HG02571 (cell line): ENCODE measurements around the gene PZP.
"Not testable (repeated sequence)": the region's sequence is repeated elsewhere in the genome, so short reads cannot be mapped to it uniquely, and the experiment has no call there.

ENCODE experiments used
- ATAC-seq: cut with Tn5 transposase; IDR thresholded peaks from one replicate; pipeline ENCODE4 v1.9.1; 2021; ENCODE audit warnings: mild to moderate bottlenecking, moderate library complexity; ENCODE audit not compliant: unreplicated experiment

Gene PZP

DNA sequence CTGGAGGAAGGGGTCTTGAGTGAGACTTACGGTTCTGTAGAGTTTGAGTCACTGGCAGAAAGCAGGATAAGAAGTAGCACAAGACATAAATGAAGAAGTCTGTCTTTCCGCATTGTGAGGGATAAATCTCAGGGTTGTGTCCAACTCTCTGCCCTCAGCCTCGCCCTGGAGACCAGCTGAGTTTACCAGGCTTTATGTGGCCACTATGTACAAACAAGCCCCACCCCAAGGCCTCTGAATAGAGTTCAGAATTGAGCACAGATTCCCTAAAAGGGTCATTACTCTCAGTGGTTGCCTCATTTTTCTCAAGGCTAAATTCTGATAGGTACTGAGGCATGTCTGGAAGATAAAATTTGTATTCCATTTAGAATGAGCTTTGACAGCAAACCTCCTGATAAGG is at the start of gene PZP:
PZP (minus strand) TSS at position 167 of the 400 bp plus-strand sequence; CDS start at position 113, 54 bp downstream.
- no peak for ATAC-seq

DNA sequence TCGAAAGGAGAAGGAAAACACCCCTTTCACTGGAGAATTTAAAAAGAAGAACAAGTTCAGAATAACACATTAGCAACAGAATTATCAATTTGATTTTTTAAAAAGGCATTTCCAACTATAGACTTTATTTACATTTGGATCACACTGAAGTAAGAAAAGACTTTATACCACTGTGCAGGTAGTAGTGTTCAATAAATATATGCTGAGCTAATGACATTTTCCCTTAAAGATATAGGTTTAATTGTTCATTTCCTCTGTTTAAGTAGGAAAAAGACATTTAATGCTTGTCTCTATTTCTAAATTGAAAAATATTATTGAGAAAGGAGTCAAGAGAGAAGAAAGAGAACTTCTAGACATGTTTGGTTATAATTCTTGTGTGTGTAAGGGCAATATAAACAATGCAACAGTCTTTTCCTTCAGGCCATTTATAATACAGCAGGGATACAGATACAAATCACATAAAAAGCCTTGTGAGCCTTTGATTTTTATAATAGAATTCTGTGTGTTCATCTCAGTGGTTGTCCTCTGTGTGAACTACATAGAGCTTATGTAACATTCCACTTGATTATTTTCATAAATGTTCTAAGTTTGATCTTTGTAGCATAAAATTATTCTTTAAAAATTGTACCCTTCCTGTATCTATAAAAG is 48.7 kb upstream of the PZP start:
- no peak for ATAC-seq

DNA sequence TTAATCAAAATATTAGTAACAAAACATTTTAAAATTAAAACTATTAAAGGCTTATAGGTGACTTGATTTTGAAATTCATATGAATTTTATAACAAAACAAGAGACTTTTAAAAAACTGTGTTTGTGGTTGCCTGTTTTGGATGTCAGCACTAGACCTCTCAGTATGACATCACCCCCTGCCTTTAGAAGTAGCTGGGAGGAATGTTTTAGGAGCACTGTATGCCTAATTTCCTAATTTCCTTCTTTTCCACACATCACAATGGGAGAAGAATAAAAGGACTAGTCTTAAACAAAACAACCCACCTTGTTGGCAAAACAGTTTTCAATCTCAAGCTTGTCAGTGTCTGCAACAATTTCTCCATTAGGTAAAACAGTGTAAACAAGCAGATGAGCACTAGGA is 48.1 kb upstream of the PZP start:
- no peak for ATAC-seq

DNA sequence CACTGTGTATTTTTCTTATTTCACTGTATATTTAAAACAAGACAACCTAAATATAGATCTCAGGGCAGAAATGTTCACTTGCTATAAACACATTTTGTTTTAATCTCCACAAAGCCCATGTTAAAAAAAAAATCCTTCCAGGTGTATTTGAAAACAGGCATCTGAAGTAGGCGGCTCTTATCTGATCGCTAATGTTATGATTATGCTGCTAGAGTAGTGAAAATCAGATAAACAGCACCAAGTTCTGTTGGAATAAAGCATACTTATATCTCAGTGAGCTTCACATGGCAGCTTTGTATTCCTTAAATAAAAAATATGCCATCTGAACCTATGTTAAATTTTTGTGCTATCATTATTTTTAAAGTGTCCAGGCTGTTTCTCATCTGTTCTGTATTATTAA is 47.6 kb upstream of the PZP start:
- no peak for ATAC-seq

DNA sequence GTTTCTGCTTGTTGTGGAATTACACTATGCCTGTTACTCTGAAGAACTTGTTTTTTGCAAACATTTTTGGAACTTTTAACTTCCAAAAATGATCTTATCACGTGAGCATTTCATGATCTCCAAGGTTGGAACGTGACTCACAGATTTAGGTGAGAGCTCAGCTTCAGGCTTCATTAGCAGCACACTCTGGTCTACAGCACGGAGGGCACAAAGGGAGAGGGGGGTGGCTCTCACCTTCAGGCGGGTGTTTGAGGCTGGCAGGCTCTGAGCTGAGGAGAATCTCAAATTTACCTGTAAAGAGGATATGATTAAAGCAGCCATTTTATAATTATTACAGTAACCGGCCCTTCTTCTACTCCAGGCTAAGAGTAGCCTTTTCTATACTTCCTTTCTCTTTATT is 45.3 kb upstream of the PZP start:
- ATAC-seq: no peak

DNA sequence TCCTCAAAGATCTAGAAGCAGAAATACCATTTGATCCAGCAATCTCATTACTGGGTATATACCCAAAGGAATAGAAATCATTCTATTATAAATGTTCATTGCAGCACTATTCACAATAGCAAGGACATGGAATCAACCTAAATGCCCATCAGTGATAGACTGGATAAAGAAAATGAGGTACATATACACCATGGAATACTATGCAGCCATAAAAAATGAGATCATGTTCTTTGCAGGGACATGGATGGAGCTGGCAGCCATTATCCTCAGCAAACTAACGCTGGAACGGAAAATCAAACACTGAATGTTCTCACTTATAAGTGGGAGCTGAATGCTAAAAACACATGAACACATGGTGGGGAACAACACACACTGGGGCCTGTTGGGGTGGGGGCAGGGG is 44.6 kb upstream of the PZP start:
- ATAC-seq: not testable (repeated sequence)

DNA sequence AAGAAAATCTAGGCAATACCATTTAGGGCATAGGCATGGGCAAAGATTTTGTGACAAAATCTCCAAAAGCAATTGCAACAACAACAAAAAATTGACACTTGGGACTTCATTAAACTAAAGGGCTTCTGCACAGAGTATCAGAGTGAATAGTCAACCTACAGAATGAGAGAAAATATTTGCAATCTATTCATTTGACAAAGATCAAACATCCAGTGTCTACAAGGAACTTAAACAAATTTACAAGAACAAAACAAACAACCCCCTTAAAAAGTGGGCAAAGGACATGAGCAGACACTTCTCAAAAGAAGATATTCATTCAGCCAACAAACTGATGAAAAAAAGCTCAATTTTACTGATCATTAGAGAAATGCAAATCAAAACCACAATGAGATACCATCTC is 44.1 kb upstream of the PZP start:
- no peak for ATAC-seq

DNA sequence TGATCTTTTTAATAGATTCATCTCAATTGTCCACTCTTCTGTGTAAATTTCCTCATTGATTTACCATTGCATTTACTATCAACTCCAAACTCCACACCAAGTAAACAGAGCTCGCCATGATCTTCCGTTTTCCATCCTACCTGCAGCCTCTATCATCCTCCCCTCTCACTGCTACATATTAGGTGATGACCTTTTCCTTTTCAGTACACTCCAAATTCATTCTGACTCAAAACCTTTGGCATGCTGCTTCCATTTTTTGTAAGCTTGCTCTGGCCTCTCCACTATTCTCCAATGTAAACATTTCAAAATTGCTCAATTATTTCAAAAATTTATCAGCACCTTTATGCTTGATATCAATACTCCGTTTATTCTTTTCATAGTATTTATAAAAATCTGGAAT is 40.2 kb upstream of the PZP start:
- no peak for ATAC-seq

DNA sequence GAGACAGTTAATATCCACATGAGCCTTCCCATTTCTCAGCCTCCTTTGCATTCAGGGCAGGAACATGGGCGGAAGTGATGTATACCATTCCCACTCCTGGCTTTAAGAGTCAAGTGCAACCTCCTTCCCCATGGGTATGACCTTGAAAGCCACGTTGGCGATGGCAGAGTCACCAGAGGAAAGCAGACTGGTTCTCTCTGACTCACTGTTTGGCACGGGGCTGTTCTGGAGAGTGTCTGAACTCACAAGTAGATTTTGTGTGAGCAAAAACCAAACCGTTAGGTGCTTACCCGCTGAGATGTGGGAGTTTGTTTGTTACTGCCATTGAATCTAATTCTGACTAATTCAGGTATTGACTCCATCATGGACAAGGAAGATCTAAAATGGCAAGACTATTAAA is 36.7 kb upstream of the PZP start:
- peak; percentile 85 for ATAC-seq

DNA sequence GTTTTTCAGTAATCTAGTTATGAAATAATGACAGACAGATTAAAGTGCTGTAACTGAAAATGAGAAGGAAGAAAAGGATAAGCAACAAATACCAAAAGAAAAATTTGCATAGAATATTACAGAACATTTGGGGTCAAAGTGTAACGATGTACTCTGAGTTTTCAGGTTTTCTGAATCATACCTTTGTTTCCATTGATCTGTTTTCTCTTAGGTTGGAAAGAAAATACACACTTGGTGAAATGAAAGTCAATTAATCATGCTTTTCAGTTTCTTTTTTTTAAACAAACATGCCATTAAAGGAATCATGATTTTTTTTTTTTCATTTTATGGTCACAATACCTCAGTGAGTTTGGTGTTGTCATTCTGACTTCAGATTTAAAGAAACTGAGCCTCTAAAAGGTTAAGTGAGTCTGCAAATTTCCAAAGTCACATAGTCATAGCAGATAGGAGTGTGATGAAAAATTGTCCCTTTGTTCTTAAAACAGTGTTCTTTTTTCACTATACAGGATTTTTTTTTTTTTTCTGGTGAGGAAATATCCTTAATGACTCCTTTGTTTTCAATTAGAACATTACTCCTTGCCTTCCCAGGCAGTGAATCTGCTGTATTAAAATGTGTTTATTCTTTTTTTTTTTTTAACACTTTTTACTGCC is 35.9 kb upstream of the PZP start:
- no peak for ATAC-seq

DNA sequence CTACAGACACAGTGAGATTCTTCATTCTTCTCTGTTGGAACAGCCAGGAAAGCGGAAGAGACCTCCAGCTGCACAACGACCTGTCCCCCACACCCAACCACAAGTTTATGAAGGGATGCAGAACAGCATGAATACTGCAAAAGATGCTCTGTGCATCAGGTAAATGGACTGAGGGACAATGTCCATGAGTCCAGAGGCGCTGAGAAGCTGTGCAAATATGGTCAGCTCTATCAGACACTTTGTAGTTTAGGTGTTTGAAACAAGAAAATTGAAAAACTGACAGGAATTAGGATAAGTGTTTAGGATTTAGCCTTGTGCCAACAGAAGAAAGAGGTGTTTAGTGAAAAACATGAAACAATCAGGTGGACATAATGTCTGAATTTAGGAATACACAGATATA is 33.1 kb upstream of the PZP start:
- no peak for ATAC-seq

DNA sequence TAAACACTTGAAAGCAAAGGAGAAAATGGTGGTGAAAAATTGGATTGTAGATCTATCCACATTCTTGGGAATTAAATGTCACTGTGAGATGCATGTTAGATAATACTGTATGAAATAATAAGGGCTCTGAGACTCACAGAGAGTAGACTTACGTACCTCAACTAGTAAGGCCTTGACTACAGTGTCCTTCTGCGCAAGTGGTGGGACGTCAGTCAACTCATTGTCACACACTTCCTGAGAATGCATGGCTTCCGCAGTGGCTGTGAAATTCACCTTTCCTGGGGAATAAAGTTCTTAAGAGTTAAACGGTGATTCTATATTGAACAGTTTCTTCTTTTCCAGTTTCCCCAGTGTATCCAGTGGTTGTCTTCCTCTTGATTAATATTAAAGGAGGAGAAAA is 32.6 kb upstream of the PZP start:
- no peak for ATAC-seq

DNA sequence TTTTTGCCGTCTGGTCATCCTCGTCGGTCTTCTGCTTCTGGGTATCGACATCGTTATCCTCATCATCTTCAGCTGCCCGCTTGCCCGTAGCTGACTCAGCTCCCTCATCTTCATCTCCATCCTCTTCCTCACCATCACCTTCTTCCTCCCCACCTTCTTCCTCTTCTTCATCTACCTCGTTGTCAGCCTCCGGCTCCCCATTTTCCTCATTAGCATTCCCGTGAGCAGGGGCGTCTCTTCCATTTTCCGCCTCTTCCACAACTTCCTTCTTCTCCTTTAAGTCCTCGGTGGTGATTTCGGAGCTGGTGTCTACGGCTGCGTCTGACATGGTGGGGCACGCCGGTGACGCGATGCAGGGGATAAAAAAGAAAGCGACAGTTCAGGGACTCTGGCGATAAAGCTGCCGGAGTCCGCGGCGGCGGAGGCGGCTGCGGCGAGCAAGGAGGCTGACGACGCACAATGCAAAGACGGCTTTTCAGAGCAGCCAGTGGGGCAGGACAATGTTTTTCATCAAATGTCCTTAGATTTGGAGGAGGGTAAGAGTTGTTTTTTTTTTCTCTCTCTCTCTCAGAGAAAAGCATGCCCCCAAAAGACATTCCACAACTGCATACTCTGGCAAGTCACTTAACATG is 31.9 kb upstream of the PZP start:
- ATAC-seq: not testable (repeated sequence)

DNA sequence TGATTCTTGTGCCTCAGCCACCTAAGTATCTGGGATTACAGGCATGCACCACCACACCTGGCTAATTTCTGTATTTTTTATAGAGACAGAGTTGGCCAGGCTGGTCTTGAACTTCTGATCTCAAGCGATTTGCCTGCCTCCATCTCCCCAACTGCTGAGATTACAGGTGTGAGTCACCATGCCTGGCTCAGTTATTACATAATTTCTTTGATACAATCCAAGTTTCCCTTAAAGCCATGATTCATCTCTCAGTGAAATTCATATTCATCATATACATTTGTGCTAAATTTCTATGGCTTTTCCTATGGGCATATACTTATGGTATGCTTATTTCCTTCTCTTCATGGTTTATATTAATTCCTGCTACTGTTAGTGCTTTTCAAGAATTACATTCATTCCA is 29.1 kb upstream of the PZP start:
- no peak for ATAC-seq

DNA sequence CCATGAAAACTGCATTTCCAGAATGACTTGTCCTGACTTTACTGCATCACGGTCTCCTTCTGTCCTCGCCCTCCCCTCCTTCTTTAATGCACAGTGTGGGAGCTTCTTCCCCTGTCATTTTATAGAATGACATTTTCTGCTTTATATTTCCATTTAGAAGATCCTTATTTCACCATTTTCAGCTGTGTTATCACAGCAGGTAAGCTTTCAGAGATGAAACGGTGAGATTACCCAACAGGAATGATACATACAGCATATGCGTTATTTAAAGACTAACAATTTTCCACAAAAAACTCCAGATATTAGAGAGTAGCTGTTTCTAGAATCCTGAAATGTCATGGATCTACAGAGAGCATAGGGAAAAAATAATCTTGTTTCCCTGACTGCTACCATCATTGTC is 27.3 kb upstream of the PZP start:
- no peak for ATAC-seq

DNA sequence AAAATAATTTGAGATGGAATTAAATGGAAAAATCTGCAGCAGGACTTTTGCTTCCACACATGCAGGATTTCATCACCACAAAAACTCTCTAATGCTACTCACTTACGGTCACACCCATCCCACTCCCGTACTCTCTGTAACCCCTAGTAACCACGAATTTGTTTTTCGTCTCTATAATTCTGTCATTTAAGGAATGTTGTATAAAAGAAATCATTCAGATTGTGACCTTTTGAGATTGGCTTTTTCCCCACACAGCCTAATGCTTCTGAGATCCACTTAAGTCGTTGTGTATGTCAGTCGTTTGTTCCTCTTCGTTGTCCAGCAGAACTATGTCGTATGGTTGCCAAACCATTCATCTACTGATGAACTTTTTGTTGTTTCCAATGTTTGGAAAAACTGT is 19.8 kb upstream of the PZP start:
- ATAC-seq: no peak

DNA sequence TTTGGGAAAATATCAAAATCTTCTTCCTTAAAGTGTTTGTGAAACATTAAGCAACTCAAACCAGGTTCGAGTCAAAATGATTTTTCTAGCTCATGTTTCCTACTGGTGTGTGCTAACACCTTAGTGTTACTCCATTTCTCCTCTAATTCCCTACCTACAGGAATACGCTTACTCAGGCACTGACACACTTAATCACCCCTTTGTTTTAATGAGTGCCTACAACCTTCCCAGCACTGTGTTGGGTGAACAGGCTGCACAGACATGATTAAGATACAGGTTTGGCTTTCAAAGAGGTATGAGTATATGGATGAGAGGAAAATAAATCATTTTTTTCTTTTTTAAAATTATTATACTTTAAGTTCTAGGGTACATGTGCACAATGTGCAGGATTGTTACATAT is 15.6 kb upstream of the PZP start:
- no peak for ATAC-seq

DNA sequence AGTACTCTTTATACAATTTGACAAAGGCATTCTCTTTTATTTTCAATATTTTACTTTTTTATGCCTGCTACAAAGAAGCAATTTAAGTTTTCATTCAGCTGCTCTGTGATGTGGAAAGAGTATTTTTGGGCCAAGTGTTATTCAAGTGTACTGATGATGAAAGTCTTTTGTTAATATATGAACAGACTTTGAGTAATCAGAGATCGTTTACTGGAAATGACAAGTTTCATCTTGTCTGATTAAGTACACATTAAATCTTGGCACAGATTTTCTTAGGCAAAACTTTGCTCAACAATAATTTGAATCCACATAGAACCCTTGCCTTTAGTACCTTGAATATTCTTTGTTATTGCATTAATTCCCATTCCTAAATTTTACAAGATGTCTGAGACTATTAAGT is 13.3 kb upstream of the PZP start:
- no peak for ATAC-seq

DNA sequence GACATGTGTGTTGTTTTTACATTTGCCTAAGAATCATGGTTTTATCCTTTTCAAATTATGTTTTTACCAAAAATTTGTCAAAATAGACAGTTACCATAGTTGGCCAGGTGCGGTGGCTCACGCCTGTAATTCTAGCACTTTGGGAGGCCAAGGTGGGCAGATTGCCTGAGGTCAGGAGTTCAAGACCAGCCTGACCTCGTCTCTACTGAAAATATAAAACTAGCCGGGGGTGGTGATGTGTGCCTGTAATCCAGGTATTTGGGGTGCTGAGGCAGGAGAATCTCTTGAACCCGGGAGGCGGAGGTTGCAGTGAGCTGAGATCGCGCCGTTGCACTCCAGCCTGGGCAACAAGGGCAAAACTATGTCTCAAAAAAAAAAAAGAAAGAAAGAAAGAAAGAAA is 12.8 kb upstream of the PZP start:
- not testable (repeated sequence) for ATAC-seq

DNA sequence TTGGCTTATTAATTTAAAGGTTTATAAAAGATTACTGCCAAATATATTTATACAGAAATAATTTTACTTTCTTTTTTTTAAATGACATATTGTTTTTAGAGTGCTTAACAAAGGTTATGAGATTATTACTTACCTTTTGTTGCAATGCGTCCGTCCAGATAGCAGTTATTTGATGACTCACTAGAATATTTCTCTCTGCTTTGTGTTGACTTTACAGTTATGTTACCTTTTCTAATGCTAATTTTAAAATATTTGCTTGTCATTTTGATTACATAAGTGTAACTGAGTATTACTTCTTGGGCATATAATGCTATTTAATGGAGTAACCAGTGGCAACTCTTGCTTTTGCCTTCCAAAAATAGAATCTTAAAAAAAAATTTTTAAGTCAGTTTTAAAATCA is 6.3 kb upstream of the PZP start:
- ATAC-seq: no peak

DNA sequence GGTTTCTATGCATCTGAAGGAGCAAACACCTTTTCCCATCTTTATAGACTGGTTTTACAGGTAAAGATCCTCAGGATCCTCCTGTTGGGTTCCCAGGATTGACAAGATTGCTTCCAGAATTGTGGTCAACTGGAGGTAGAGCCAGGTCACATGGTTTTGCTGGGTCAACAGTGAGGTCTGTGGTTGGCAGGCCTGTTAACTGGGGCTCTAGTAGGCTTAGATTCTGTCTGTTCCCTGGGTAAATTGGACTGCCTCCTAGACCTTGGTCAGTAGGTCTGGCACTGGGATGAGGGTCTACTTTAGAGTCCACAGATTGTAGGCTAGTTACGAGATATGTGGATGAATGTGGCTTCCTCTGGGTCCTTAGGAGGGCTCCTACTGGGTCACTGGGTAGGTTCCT is 3.5 kb upstream of the PZP start:
- no peak for ATAC-seq

DNA sequence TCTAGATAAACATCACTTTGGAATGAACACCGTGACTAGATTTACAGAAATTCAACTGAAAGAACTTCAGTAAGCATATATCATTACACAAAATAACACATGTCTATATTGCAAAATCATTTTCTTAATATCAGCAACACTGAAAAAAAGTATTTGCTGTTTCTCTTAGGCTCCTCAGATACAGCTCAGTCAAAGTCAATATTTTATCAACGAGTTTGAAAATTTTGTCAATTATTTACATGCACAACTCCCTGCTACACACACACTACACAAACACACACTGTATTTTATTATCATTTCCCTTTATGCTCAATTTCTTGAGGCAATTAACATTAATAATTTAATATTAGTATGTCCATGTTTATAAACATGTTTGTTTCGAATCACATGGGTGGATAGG is 3.8 kb downstream of the PZP start:
- ATAC-seq: no peak

DNA sequence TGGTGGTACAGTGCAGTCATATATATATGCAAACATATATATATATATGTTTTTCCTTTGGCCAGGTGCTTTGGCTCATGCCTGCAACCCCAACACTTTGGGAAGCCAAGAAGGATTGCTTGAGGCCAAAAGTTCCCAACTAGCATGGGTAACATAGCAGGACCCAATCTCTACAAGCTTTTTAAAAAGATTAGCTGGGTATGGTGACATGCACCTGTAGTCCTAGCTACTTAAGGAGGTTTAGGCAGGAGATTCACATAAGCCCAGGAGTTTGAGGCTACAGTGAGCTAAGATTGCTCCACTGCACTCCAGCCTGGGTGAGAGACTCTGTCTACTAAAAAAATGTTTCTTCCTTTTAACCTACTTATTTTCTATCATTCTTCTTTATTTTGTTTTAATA is 10.2 kb downstream of the PZP start:
- ATAC-seq: no peak
